WTC11 (cell line): ENCODE results near the gene VEGFC. TPM values are rescaled to one million over a fixed set of nuclear protein-coding genes. Genes with fewer than 3 reads are reported as not detected.

ENCODE experiments used
- ATAC-seq: fragments of 200-7000 bp; cut with Tn5 transposase; 2 replicates; pipeline ENCODE4 v1.10.0; 2021; ENCODE audit warnings: mild to moderate bottlenecking, moderate library complexity
- CTCF ChIA-PET: fragments of 300-600 bp; sonication (Branson Sonifier 250); formaldehyde crosslinking; loops from one replicate; lab custom pipeline; 2021; ENCODE audit warnings: antibody characterized with exemption; lab: Charles Lee
- POLR2A ChIA-PET: fragments of 350-600 bp; sonication (Branson Sonifier 250); formaldehyde crosslinking; loops from one replicate; lab custom pipeline; 2021; ENCODE audit warnings: antibody characterized with exemption; lab: Charles Lee
- DNase-seq: peaks from one replicate; pipeline ENCODE4 v3.0.0; 2021; ENCODE audit warnings: low spot score
- H3K27ac Mint-ChIP-seq: 2 replicates; pipeline ENCODE4 v1.8.0; 2021; ENCODE audit warnings: mixed read lengths
- H3K27me3 Mint-ChIP-seq: 2 replicates; pipeline ENCODE4 v1.8.0; 2021; ENCODE audit warnings: low read depth, mild to moderate bottlenecking, moderate library complexity, mixed read lengths
- H3K36me3 Mint-ChIP-seq: 2 replicates; pipeline ENCODE4 v1.8.0; 2021; ENCODE audit warnings: mixed read lengths
- H3K4me1 Mint-ChIP-seq: 2 replicates; pipeline ENCODE4 v1.8.0; 2022; ENCODE audit warnings: mixed read lengths
- H3K4me3 Mint-ChIP-seq: 2 replicates; pipeline ENCODE4 v1.8.0; 2021; ENCODE audit warnings: mild to moderate bottlenecking, moderate library complexity, mixed read lengths
- H3K9me3 Mint-ChIP-seq: 2 replicates; pipeline ENCODE4 v1.8.0; 2021; ENCODE audit warnings: mixed read lengths
- ATF6 ChIP-seq: sonication (generic); formaldehyde crosslinking; IDR thresholded peaks from 2 replicates; pipeline ENCODE4 v1.8.1; 2023; ENCODE audit warnings: mild to moderate bottlenecking, missing genetic modification reagents
- CBFB ChIP-seq: sonication (generic); formaldehyde crosslinking; IDR thresholded peaks from 2 replicates; pipeline ENCODE4 v1.8.1; 2022; ENCODE audit warnings: mild to moderate bottlenecking, low read depth, missing genetic modification reagents
- EMX1 ChIP-seq: fragments of 250-450 bp; sonication (Bioruptor Pico); IDR thresholded peaks from 2 replicates; pipeline ENCODE4 v1.8.0; 2021; ENCODE audit warnings: mild to moderate bottlenecking
- FOXK1 ChIP-seq: sonication (generic); formaldehyde crosslinking; IDR thresholded peaks from 2 replicates; pipeline ENCODE4 v1.8.0; 2022; ENCODE audit warnings: mild to moderate bottlenecking, moderate library complexity, missing genetic modification reagents
- FOXP1 ChIP-seq: sonication (generic); formaldehyde crosslinking; IDR thresholded peaks from 2 replicates; pipeline ENCODE4 v1.8.0; 2022; ENCODE audit warnings: missing genetic modification reagents, mild to moderate bottlenecking, moderate library complexity, borderline replicate concordance
- GRHL2 ChIP-seq: fragments of 250-450 bp; sonication (Bioruptor Pico); IDR thresholded peaks from 2 replicates; pipeline ENCODE4 v1.8.0; 2022; ENCODE audit warnings: mild to moderate bottlenecking, moderate library complexity; ENCODE audit not compliant: insufficient replicate concordance, severe bottlenecking
- MYBL2 ChIP-seq: sonication (generic); formaldehyde crosslinking; IDR thresholded peaks from 2 replicates; pipeline ENCODE4 v1.8.1; 2023; ENCODE audit warnings: mild to moderate bottlenecking, moderate library complexity, missing genetic modification reagents
- NFATC4 ChIP-seq: fragments of 250-450 bp; sonication (Bioruptor Pico); IDR thresholded peaks from 2 replicates; pipeline ENCODE4 v1.9.0; 2021; ENCODE audit warnings: mild to moderate bottlenecking
- NFE2L1 ChIP-seq: sonication (generic); formaldehyde crosslinking; IDR thresholded peaks from 2 replicates; pipeline ENCODE4 v1.8.1; 2023; ENCODE audit warnings: missing genetic modification reagents
- PREB ChIP-seq: sonication (generic); formaldehyde crosslinking; IDR thresholded peaks from 2 replicates; pipeline ENCODE4 v1.8.1; 2022; ENCODE audit warnings: mild to moderate bottlenecking, missing genetic modification reagents, moderate library complexity, borderline replicate concordance
- RORB ChIP-seq: fragments of 250-450 bp; sonication (Bioruptor Pico); IDR thresholded peaks from 2 replicates; pipeline ENCODE4 v1.9.0; 2021; ENCODE audit warnings: mild to moderate bottlenecking
- ZMAT4 ChIP-seq: fragments of 250-450 bp; sonication (Bioruptor Pico); IDR thresholded peaks from 2 replicates; pipeline ENCODE4 v1.9.0; 2021; ENCODE audit warnings: mild to moderate bottlenecking
- ZNF219 ChIP-seq: sonication (generic); formaldehyde crosslinking; IDR thresholded peaks from 2 replicates; pipeline ENCODE4 v1.8.0; 2023; ENCODE audit warnings: missing genetic modification reagents, mild to moderate bottlenecking, borderline replicate concordance
- ZNF416 ChIP-seq: fragments of 250-450 bp; sonication (Bioruptor Pico); IDR thresholded peaks from 2 replicates; pipeline ENCODE4 v1.9.0; 2021; ENCODE audit warnings: mild to moderate bottlenecking, inconsistent platforms
- total RNA-seq: library from RNA; stranded (reverse); gene quantifications from 3 replicates; pipeline ENCODE4 v1.2.3, GENCODE V29; 2021
- TF ChIP-seq, protein P1 (sequence below): sonication (generic); formaldehyde crosslinking; conservative IDR thresholded peaks from 2 replicates; pipeline ENCODE4 v1.8.1; 2023; ENCODE audit warnings: mild to moderate bottlenecking, low read depth, missing genetic modification reagents, moderate library complexity
- TF ChIP-seq, protein P2 (sequence below): sonication (generic); formaldehyde crosslinking; IDR thresholded peaks from 2 replicates; pipeline ENCODE4 v1.8.1; 2023; ENCODE audit warnings: mild to moderate bottlenecking, missing genetic modification reagents, borderline replicate concordance
- TF ChIP-seq, protein P3 (sequence below): fragments of 250-450 bp; sonication (Bioruptor Pico); IDR thresholded peaks from 2 replicates; pipeline ENCODE4 v1.9.0; 2021; ENCODE audit warnings: mild to moderate bottlenecking, borderline replicate concordance

VEGFC gene
- total RNA-seq, 1 experiment from 2014 or later: 0.61 TPM

GRCh38 chr4:176814770-176815169 lies 22.0 kb upstream of the VEGFC start:
- peaks cover 6% of the 10 kb centered on the region; the same call in 1 of the 2 replicates for H3K9me3 Mint-ChIP-seq
- TF ChIP-seq ZNF219 (CRISPR knock-in tag) (no peak), PREB (CRISPR knock-in tag) (no peak)
- TF ChIP-seq, all 79 proteins: peak for 0
- no peaks in the 10 kb centered on the region for H3K36me3 Mint-ChIP-seq
- no peak for DNase-seq
- H3K27me3 Mint-ChIP-seq: no peaks in the 10 kb centered on the region
- H3K4me1 Mint-ChIP-seq: peaks cover 5% of the 10 kb centered on the region
- no peak overlapping the region for H3K27ac Mint-ChIP-seq
- POLR2A ChIA-PET: no interaction called here
- ATAC-seq: no peak
- CTCF ChIA-PET: no interaction called here
- no peak overlapping the region for H3K4me3 Mint-ChIP-seq

- no peak overlapping the region for H3K27ac Mint-ChIP-seq
- DNase-seq (no peak), ATAC-seq (no peak)
- H3K9me3 Mint-ChIP-seq: peaks cover 11% of the 10 kb centered on the region
- ChIA-PET CTCF (no interaction called here), POLR2A (no interaction called here)
- no peaks in the 10 kb centered on the region for H3K27me3 Mint-ChIP-seq
- no peaks in the 10 kb centered on the region for H3K36me3 Mint-ChIP-seq
- no peak overlapping the region for H3K4me3 Mint-ChIP-seq
- H3K4me1 Mint-ChIP-seq: no peaks in the 10 kb centered on the region
- no peak for TF ChIP-seq EMX1 (CRISPR knock-in tag)
- TF ChIP-seq FOXK1 (CRISPR knock-in tag): no peak
- no peak for TF ChIP-seq RORB (CRISPR knock-in tag)
- no peak for TF ChIP-seq GRHL2
- TF ChIP-seq ATF6: no peak
- TF ChIP-seq, protein P1, sequence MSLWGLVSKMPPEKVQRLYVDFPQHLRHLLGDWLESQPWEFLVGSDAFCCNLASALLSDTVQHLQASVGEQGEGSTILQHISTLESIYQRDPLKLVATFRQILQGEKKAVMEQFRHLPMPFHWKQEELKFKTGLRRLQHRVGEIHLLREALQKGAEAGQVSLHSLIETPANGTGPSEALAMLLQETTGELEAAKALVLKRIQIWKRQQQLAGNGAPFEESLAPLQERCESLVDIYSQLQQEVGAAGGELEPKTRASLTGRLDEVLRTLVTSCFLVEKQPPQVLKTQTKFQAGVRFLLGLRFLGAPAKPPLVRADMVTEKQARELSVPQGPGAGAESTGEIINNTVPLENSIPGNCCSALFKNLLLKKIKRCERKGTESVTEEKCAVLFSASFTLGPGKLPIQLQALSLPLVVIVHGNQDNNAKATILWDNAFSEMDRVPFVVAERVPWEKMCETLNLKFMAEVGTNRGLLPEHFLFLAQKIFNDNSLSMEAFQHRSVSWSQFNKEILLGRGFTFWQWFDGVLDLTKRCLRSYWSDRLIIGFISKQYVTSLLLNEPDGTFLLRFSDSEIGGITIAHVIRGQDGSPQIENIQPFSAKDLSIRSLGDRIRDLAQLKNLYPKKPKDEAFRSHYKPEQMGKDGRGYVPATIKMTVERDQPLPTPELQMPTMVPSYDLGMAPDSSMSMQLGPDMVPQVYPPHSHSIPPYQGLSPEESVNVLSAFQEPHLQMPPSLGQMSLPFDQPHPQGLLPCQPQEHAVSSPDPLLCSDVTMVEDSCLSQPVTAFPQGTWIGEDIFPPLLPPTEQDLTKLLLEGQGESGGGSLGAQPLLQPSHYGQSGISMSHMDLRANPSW (CRISPR knock-in tag): no peak
- TF ChIP-seq PREB (CRISPR knock-in tag): no peak
- TF ChIP-seq NFE2L1 (CRISPR knock-in tag): no peak
- TF ChIP-seq, protein P2, sequence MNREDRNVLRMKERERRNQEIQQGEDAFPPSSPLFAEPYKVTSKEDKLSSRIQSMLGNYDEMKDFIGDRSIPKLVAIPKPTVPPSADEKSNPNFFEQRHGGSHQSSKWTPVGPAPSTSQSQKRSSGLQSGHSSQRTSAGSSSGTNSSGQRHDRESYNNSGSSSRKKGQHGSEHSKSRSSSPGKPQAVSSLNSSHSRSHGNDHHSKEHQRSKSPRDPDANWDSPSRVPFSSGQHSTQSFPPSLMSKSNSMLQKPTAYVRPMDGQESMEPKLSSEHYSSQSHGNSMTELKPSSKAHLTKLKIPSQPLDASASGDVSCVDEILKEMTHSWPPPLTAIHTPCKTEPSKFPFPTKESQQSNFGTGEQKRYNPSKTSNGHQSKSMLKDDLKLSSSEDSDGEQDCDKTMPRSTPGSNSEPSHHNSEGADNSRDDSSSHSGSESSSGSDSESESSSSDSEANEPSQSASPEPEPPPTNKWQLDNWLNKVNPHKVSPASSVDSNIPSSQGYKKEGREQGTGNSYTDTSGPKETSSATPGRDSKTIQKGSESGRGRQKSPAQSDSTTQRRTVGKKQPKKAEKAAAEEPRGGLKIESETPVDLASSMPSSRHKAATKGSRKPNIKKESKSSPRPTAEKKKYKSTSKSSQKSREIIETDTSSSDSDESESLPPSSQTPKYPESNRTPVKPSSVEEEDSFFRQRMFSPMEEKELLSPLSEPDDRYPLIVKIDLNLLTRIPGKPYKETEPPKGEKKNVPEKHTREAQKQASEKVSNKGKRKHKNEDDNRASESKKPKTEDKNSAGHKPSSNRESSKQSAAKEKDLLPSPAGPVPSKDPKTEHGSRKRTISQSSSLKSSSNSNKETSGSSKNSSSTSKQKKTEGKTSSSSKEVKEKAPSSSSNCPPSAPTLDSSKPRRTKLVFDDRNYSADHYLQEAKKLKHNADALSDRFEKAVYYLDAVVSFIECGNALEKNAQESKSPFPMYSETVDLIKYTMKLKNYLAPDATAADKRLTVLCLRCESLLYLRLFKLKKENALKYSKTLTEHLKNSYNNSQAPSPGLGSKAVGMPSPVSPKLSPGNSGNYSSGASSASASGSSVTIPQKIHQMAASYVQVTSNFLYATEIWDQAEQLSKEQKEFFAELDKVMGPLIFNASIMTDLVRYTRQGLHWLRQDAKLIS: no peak
- TF ChIP-seq MYBL2 (CRISPR knock-in tag): no peak
- no peak for TF ChIP-seq NFATC4
- TF ChIP-seq FOXP1: no peak
- no peak for TF ChIP-seq ZMAT4 (CRISPR knock-in tag)
- TF ChIP-seq, protein P3, sequence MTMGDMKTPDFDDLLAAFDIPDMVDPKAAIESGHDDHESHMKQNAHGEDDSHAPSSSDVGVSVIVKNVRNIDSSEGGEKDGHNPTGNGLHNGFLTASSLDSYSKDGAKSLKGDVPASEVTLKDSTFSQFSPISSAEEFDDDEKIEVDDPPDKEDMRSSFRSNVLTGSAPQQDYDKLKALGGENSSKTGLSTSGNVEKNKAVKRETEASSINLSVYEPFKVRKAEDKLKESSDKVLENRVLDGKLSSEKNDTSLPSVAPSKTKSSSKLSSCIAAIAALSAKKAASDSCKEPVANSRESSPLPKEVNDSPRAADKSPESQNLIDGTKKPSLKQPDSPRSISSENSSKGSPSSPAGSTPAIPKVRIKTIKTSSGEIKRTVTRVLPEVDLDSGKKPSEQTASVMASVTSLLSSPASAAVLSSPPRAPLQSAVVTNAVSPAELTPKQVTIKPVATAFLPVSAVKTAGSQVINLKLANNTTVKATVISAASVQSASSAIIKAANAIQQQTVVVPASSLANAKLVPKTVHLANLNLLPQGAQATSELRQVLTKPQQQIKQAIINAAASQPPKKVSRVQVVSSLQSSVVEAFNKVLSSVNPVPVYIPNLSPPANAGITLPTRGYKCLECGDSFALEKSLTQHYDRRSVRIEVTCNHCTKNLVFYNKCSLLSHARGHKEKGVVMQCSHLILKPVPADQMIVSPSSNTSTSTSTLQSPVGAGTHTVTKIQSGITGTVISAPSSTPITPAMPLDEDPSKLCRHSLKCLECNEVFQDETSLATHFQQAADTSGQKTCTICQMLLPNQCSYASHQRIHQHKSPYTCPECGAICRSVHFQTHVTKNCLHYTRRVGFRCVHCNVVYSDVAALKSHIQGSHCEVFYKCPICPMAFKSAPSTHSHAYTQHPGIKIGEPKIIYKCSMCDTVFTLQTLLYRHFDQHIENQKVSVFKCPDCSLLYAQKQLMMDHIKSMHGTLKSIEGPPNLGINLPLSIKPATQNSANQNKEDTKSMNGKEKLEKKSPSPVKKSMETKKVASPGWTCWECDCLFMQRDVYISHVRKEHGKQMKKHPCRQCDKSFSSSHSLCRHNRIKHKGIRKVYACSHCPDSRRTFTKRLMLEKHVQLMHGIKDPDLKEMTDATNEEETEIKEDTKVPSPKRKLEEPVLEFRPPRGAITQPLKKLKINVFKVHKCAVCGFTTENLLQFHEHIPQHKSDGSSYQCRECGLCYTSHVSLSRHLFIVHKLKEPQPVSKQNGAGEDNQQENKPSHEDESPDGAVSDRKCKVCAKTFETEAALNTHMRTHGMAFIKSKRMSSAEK: no peak
- no peak for TF ChIP-seq ZNF416 (CRISPR knock-in tag)
- no peak for TF ChIP-seq CBFB (CRISPR knock-in tag)
These were observed 17.9 kb upstream of the VEGFC start for GRCh38 chr4:176810481-176811249.
